ENCODE data around the gene GFOD1.
A peak's percentile ranks its signal among the peaks of the same experiment; 100 is the strongest.
"Not testable (repeated sequence)": the region's sequence is repeated elsewhere in the genome, so short reads cannot be mapped to it uniquely, and the experiment has no call there.

Gene GFOD1

GRCh38 chr6:13398421-13398994 is 88.9 kb downstream of the GFOD1 start:
- DNase-seq = no peak

DNA sequence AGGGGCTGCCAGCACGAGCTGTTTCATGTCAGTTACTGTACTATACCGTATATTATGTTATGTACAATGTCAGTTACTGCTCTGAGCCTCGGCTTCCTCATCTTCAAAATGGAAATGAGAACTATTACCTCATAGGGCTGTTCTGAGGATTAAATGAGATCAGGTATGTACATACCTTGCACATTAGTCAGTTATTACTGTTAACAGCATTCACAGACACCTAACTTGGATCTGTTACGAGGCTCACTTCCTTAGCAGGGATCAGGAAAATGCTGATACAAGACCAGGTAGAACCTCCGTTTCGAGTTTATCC is 89.4 kb downstream of the GFOD1 start:
- DNase-seq = no peak

DNA sequence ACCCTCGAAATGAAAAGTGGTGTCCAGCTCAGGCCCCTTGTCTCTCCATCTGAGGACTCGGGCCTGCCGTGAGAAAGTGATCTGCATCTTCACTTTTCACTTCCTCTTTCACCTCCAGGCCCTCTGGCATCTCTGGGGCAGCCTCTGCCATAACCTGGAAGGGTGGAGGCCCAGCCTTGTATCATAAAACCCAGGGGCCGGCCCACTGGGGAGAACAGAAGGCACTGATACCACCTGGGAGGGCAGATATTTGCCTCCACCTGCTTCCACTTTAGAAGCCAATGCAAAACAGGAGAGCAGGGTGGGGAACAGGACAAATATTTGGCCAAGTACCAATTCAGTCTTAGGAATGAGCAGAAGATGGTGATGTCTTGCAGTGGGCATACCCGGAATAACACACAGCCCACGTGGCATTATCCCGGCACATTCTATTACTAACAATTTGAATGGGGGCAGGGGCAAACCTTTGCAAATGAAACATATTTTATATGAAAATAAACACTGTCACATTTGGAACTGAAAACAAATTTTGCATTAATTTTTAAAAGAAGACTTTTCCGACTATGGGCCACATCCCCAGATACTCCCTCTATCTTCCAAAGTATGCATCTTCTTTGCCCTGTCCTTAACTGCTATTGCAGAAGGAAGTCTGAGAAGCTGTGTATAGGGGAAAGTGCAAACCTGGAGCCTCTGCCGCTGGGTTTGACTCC is 89.9 kb downstream of the GFOD1 start:
- no peak for DNase-seq

DNA sequence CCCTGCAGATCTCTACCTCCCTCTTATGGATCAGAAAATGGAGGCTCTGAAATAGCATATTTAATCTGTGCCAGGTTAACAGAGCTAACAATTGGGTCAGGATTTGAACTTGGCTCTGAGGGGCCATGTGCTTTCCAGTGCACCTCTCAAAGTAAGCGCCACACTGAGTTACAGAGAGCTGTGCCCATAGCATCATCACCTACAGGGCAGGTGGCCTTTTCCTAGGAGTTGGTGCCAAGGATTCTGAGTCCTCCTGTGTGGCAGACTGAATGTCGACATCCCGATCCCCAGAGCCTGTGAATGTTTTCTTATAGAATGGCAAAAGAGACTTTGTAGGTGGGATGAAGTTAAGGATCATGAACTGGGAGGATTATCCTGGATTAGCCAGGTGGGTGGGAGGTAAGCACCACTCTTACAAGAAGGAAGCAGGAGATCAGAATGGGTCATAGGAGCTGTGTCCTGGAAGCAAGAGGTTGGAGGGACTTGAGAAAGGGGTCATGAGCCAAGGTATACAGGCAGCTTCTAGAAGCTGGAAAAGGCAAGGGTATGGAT is 91.1 kb downstream of the GFOD1 start:
- no peak for DNase-seq

DNA sequence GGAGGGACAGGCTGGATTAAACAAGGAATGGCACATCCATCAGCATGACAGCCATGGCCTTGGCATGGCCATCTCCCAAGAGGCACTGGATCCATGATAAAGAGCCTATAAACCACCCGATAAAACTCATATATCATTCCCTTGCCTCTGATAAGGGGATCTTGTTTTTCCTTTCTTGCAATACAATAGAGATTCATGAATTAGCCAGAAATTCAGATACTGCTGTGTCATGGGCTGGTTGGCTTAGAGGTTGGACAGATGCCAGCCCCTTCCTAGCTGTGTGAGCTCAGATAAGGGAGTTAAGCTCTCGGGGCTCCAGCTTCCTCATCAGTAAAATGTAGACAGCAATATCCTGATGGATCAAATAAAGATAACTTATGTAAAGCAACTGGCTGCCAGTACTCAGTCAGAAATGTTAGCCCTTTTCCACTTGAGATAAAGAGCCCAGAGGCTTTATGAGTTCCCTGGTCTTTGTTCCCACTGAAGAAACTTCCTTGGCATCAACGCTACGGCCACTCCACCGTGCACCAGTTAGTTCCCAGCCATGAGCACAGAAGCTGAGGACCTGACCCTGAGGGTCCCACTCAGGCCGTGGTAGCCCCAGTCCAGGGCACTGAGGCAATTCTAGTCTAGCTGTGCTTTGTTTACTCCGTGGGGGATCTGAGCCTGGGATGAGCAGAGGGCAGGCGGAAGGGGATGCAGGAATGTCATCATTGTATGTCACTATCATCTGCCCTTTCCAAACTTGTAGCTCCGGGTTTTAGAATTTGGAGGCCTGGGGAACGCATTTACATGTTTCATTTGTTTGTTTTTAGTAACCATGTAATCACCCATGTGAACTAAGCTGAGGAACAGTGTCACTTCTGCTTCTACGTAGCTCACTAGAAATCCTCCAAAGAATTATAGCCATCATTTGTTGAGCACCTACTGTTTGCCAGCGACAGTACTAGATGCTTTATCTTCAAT is 91.8 kb downstream of the GFOD1 start:
- no peak for DNase-seq

- DNase-seq = no peak
Observed at GRCh38 chr6:13392462-13392861, 94.9 kb downstream of the GFOD1 start.

DNA sequence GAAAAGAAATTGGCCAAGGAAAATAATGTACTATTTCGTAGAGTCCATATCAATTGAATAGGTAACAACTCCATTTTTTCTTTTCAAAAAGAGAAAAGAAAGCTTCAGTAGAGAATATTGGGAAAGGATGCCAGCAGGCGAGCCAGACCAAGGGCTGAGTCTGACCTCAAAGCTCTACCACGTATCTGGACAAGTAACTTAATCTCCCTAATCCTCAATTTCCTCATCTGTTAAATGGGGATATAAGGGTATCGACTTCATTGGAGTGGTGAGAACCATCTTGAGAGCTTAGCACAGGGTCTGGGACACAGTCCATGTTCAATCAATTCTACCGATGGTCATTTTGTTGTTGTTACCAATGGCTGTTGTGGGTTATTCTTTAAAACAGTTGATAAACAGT is 95.9 kb downstream of the GFOD1 start:
- DNase-seq = no peak

- DNase-seq = no peak
Observed at GRCh38 chr6:13390658-13391057, 96.7 kb downstream of the GFOD1 start.

- DNase-seq = not testable (repeated sequence)
Observed at GRCh38 chr6:13389237-13389636, 98.2 kb downstream of the GFOD1 start.

- not testable (repeated sequence) for DNase-seq
Observed at GRCh38 chr6:13388769-13389168, 98.6 kb downstream of the GFOD1 start.

- no peak for DNase-seq
Observed at GRCh38 chr6:13384966-13385365, 102.4 kb downstream of the GFOD1 start.

- no peak for DNase-seq
Observed at GRCh38 chr6:13384506-13384905, 102.9 kb downstream of the GFOD1 start.

GRCh38 chr6:13383328-13384163 is 103.9 kb downstream of the GFOD1 start:
- peak; percentile 10 for DNase-seq

GRCh38 chr6:13380761-13381160 is 106.6 kb downstream of the GFOD1 start:
- no peak for DNase-seq

DNA sequence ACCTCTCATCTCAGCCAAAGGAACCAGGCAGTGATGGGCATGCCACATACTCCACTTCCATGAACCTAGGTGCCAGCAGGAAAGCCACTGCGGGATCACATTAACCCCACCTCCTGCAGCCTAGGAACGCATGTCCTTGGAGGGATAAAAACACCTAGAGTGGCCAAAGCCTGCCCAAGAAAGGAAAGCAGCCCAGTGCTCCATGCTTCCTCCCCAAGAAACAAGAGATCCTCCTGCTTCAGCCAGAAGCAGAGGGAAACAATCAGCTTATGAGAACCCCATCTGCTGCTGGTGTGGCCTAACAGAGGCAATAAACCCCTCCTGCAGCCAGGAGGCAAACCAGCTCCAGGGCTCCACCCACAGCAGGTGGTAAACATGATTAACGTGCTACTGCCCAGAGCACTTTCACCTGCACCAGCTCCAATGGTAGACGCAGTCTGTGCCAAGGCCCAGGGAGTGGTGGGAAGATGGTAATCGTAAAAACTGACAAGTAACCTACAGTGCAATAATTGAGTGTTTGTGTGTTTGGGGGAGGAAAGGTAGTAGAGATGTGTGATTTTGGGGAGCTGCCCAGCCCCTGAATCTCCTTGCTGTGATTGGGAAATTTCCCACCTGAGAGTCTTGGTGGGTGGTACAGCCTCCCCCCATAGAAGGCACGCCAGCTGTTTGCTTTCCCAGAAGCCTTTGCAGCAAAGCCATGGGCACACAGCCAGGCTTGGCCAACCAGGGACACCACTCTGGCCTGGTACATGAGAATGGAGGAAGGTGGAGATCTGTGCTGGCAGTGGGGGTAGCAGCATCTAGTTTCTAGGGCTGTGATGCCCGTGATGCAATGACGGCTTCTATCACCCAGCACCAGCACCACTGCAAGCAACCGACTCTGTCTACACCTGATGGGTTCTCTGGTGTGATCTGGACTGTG is 108.5 kb downstream of the GFOD1 start:
- DNase-seq = no peak

DNA sequence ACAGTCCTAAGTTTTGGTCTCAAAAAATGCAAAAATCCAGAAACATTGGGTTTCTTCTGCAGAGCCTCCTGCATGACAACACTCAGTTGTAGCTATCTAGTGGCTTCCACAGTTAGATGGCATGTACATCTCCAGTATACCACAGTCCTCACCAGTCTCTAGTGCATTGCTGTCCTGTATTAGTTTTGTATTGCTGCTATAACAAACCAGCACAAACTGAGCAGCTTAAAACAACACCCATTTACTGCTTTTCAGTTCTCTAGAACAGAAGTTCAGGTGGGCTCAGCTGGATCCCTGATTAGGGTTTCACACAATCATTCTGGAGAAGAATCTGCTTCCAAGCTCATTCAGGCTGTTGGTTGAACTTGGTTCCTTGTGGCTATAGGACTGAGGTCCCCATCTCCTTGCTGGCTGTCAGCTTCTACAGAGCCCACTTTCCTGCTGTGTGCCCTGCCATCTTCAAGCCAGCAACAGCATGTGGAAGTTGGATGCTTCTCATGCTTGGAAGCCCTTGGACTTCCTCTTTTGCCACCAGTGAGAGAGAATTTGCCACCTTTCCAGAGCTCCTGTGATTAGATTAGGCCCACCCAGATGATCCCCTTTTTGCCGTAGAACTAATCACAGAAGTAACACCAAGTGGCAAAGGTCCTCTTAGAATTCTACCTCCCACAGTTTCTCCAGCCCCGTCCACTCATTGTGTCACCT is 110.2 kb downstream of the GFOD1 start:
- no peak for DNase-seq

DNA sequence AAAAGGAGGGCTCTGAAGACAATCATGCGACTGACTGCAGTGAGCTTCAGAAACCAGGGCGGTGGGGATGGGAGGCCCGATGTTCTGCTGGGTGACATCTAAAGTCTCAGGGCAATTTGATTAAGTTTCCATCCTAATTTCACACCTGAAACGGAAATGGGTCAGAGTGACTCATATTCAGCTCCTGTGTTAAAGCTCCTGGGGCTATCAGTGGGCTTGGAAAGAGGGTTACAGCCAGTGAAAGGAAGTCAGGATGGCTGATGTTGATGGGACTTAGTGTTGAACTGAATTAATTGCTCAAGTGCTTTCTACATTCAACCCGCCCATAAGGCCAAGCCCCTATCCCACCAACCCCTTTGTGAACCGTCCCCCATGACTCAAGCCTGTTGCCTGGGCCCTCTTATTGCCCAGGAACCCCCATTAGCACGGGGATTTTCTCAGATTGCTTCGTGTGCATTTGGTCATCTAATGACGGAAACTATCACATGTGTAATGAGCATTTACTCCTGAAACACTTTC is 112.0 kb downstream of the GFOD1 start:
- peak; percentile 54 for DNase-seq

- DNase-seq = no peak
Observed at GRCh38 chr6:13373919-13374318, 113.5 kb downstream of the GFOD1 start.

DNA sequence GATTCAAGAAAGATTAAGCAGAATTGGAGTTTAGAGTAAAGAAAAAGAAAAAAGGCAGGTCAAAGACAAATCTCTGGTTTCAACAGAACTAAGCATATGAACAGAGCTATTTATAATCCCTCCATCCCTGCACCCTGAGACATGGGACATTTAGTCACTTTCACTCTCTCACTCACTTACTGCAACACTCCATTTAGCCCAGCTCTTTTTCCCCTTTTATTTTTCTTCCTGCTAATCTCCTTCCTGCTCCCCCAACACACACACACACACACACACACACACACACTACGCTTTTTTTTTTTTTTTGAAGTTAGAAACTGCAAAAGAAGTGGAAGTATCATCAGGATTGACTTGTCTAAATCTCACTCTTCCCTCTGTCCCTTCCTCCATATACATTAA is 113.9 kb downstream of the GFOD1 start:
- no peak for DNase-seq

DNA sequence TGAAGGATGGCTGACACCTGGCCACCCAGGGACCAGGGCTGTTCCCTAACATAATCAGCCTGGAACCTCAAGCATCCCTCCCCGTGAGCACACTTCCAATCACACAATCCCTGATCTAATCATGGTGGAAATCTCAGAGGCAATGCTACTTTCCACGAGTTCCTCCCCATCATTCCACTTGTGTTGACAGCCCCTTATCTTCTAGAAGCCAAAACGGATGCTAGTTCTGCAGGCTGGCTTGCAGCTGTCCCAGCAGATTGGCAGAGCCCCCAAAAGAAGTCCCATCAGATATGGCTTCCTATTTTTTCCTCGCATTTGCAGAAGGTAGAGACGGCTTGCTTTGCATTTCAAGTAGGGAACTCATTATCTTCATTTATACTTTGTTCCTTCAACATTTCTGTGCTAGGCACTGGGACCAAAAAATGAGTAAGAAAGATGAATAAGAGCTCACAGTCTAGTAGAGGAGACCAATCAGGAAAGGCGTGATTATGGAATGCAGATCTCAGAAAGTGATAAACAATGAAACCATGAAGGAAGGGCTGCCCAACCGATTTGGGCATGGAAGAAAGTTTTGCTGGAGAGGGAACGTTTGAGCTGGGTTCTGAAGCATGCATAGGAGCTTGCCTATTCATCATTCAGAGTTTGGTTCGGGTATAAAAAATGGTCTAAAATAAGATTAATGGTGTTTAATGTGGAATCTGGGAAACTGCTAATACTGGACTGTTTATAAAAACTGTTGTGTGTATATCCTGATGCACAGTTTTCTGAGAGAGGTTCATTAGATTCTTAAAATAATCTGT is 114.5 kb downstream of the GFOD1 start:
- no peak for DNase-seq

Data from stimulated activated CD4-positive, alpha-beta T cell treated with anti-CD3 and anti-CD28 coated beads, Interleukin-4, amount 100 ng/mL, for 24 hours (primary cell).